Thyroid gland (tissue), 4 donors: ENCODE data around the gene SLC6A12. TPM values are rescaled to one million over a fixed set of nuclear protein-coding genes. Genes with fewer than 3 reads are reported as not detected.

Source experiments
- DNase-seq, 2 donors: peaks; one replicate each; pipeline ENCODE4 v3.0.0-alpha.2; 2019
- H3K27ac ChIP-seq, 3 donors: fragments of 200-600 bp; sonication (generic); 1 replicate in 2 of 3; 2 replicates in 1 of 3; pipeline ENCODE4 v1.5.1; 2016 to 2019; ENCODE audit warnings: mild to moderate bottlenecking in 1 of 3, moderate library complexity in 1 of 3
- H3K27me3 ChIP-seq: fragments of 200-600 bp; sonication (generic); one replicate; pipeline ENCODE4 v1.5.1; 2019
- H3K36me3 ChIP-seq, 2 donors: fragments of 200-600 bp; sonication (generic); one replicate each; pipeline ENCODE4 v1.5.1; 2016 to 2019
- H3K4me1 ChIP-seq, 2 donors: fragments of 200-600 bp; sonication (generic); one replicate each; pipeline ENCODE4 v1.5.1; 2017 to 2019
- H3K4me3 ChIP-seq, 3 donors: fragments of 200-600 bp; sonication (generic); replicated peaks in 1 of 3; 1 replicate in 2 of 3; 2 replicates in 1 of 3; pipeline ENCODE4 v1.5.1; 2016; ENCODE audit warnings: mild to moderate bottlenecking in 1 of 3
- H3K9me3 ChIP-seq: fragments of 200-600 bp; sonication (generic); one replicate; pipeline ENCODE4 v1.5.1; 2017
- CTCF ChIP-seq, 6 experiments: fragments of 200-600 bp in 3 of 6; fragments of 450-650 bp in 3 of 6; sonication (generic) in 3 of 6; IDR thresholded peaks; one replicate each; pipeline ENCODE4 v1.5.1; 2016 to 2019; ENCODE audit warnings: antibody characterized with exemption in 6 of 6, mild to moderate bottlenecking in 2 of 6, inconsistent platforms in 1 of 6, moderate library complexity in 1 of 6
- POLR2A ChIP-seq, 2 donors: fragments of 450-650 bp; IDR thresholded peaks; one replicate each; pipeline ENCODE4 v1.6.1; 2017; ENCODE audit warnings: antibody characterized with exemption in 2 of 2, mild to moderate bottlenecking in 2 of 2, moderate library complexity in 1 of 2
- WGBS, 2 donors: methylation state at CpG; one replicate each; pipeline ENCODE4 v1.1.5; 2017; 5-methylcytosine and 5-hydroxymethylcytosine counted together
- intact Hi-C: fragments of 100-400 bp; cut with DNase I; formaldehyde crosslinking; loops from one replicate; pipeline ENCODE4 v1.15.1; 2023
- total RNA-seq, 4 donors: library from RNA; depleted of rRNA; stranded (reverse); fragments of >200 nt; gene quantifications; one replicate each; pipeline ENCODE4 v1.2.3, GENCODE V29; 2016

The SLC6A12 gene
- total RNA-seq, 4 donors from 2014 or later, result 9.4 to 27.7 (median 18.3) TPM

- no peaks in the 10 kb centered on the region for H3K27me3 ChIP-seq
- intact Hi-C loops, result no loop called here
Measured at GRCh38 chr12:174596-174995, 39.4 kb downstream of the SLC6A12 start.

GRCh38 chr12:174124-174523 lies 39.8 kb downstream of the SLC6A12 start:
- H3K4me3 ChIP-seq, result no peak overlapping the region
- no peaks in the 10 kb centered on the region for H3K9me3 ChIP-seq
- no peaks in the 10 kb centered on the region for H3K27me3 ChIP-seq
- peaks cover 8 to 46% of the 10 kb centered on the region in 2 donors for H3K4me1 ChIP-seq
- 79 to 83% methylated on average over 4 to 6 of the region's 6 CpGs for whole genome bisulfite sequencing, 2 donors
- H3K36me3 ChIP-seq, result no peaks in the 10 kb centered on the region
- TF ChIP-seq POLR2A (IDR thresholded peaks at IDR 0.05) (no peak), CTCF (IDR thresholded peaks at IDR 0.05) (no peak)
- DNase-seq, result no peak
- intact Hi-C loops, result no loop called here
- no peak overlapping the region for H3K27ac ChIP-seq

More at GRCh38 chr12:174596-174995, 39.4 kb downstream of the SLC6A12 start:
- no peaks in the 10 kb centered on the region for H3K36me3 ChIP-seq
- peaks cover 8 to 50% of the 10 kb centered on the region in 2 donors for H3K4me1 ChIP-seq
- 50 to 75% methylated on average over 2 to 15 of the region's 23 CpGs for WGBS, 2 donors
- H3K4me3 ChIP-seq, result no peak overlapping the region
- no peak for TF ChIP-seq POLR2A (IDR thresholded peaks at IDR 0.05)
- TF ChIP-seq CTCF (IDR thresholded peaks at IDR 0.05), result no peak
- H3K27ac ChIP-seq, result no peak overlapping the region
- DNase-seq, result no peak
- H3K9me3 ChIP-seq, result no peaks in the 10 kb centered on the region

DNA sequence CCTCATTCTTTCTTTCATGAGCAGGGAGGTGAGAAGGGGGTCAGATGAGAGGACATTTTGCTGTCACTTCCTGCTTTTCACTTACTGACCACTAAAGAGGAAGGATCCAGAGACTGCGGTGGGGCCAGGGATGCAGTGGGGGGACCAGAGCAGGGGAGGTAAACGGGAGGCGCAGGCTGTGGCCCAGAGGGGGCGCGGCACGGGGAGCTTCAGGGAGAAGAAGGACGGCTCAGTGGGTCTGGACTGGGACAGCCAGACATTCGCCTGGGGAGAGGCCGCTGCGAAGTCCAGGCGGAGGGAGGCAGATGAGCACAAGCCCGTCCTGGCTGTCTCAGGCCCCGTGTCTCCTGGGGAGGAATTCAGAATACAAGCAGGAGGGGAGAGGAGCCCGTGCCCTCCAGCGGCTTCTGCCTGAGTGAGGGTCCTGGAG lies 41.2 kb downstream of the SLC6A12 start:
- no peaks in the 10 kb centered on the region for H3K36me3 ChIP-seq
- no peak for TF ChIP-seq CTCF (IDR thresholded peaks at IDR 0.05)
- no peak for TF ChIP-seq POLR2A (IDR thresholded peaks at IDR 0.05)
- intact Hi-C loops, result no loop called here
- H3K27me3 ChIP-seq, result no peaks in the 10 kb centered on the region
- peaks cover 8 to 38% of the 10 kb centered on the region in 2 donors for H3K4me1 ChIP-seq
- 81 to 89% methylated on average over 14 to 15 of the region's 15 CpGs for WGBS, 2 donors
- H3K4me3 ChIP-seq, result no peak overlapping the region
- no peak overlapping the region for H3K27ac ChIP-seq
- H3K9me3 ChIP-seq, result no peaks in the 10 kb centered on the region
- no peak for DNase-seq

GRCh38 chr12:171743-172676 lies 41.9 kb downstream of the SLC6A12 start:
- Histone ChIP-seq H3K36me3 (no peaks in the 10 kb centered on the region), H3K9me3 (no peaks in the 10 kb centered on the region), H3K27ac (no peak overlapping the region), H3K4me3 (no peak overlapping the region), H3K27me3 (no peaks in the 10 kb centered on the region), H3K4me1 (peaks cover 8 to 31% of the 10 kb centered on the region in 2 donors)
- no peak for TF ChIP-seq POLR2A (IDR thresholded peaks at IDR 0.05)
- TF ChIP-seq CTCF (IDR thresholded peaks at IDR 0.05), result no peak
- DNase-seq, result no peak
- 67 to 80% methylated on average over 18 of the region's 18 CpGs for WGBS, 2 donors
- intact Hi-C loops, result no loop called here

DNA sequence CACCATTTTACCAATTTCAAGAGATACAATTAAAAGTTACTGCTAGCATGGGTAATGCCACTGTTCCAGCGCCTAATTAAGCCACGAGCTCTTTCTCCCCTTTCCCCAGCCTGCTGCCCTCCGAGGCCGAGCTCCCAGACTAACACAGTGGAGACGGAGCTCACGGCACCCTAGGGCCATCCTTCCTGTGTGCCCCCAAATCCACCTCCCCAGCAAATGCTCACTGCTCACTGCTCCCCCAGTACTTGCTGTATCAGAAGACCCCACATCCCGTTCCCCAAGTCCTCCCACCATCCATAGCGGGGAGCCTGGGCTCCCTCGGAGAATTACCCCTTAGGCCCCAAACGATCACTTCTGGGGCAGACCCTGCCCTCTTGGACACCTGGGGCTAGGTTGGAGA lies 42.7 kb downstream of the SLC6A12 start:
- intact Hi-C loops, result no loop called here
- Histone ChIP-seq H3K27me3 (no peaks in the 10 kb centered on the region), H3K36me3 (no peaks in the 10 kb centered on the region), H3K27ac (no peak overlapping the region), H3K4me1 (peaks cover 3 to 24% of the 10 kb centered on the region in 2 donors), H3K4me3 (no peak overlapping the region), H3K9me3 (no peaks in the 10 kb centered on the region)
- WGBS, 2 donors, result 86 to 88% methylated on average over 10 of the region's 10 CpGs
- TF ChIP-seq CTCF (IDR thresholded peaks at IDR 0.05) (no peak), POLR2A (IDR thresholded peaks at IDR 0.05) (no peak)
- no peak for DNase-seq
